HG02623 (cell line): ENCODE measurements around the gene ZSCAN5C.

Experiments used
- ATAC-seq: cut with Tn5 transposase; IDR thresholded peaks from one replicate; pipeline ENCODE4 v1.9.1; 2021; ENCODE audit warnings: moderate library complexity; ENCODE audit not compliant: unreplicated experiment

ZSCAN5C gene

GRCh38 chr19:56258272-56258671 lies 56.2 kb downstream of the ZSCAN5C start:
- ATAC-seq, result no peak
